ENCODE measurements around the gene MBD6.

MBD6 gene

DNA sequence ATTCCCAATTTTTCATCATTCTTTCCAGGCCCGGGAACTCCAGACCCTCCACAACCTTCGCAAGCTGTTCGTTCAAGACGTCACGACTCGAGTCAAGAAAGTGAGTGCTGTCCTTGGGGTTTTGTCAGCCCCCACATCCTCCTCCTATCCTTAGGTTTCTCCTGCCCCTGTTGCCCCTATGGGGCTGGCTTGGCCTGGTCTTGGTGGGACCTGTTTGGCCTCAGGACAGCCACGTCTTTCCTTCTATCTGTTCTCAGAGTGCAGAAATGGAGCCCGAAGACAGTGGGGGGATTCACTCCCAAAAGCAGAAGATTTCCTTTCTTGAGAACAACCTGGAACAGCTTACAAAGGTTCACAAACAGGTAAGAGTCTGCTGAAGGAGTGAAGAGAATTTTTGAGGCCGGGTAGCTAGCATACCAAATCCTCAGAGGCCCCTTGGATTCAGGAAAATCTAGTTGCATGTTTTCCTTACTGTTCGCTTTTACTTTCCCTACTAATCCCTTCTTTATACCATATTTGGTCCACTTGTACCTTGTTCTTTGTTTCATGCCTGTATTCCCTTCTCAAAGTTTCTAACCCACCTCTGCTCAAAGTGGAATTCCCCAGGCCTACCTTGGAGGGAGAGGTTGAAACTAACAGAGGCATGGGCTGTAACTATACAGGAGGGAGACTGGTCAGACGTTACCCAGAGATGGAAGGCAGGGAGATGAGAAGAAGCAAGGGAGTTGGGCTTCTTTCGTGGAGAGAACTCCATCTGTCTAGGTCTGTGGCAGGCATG is 55.5 kb downstream of the MBD6 start:
- DNase-seq, result no peak

DNA sequence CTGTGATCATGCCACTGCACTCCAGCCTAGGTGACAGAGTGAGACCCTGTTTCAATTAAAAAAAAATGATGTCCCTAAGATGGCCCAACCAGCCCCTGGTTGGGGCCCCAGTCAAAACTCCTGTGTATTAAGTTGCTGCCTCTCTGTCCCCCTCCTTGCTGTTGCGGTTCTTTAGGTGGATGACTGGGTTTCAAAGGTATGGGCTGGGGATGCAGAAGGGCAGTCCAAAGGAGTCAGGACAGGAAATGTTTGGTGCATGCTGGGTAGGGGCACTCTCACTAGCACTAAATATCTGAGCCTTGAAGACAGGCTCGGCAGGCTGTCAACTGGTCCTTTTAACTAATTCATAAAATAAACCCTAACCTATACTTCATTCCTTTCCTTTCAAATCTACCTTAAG is 56.4 kb downstream of the MBD6 start:
- DNase-seq, result no peak

All from inflammatory macrophage treated with lipopolysaccharide for 4 hours (primary cell).